SK-N-SH (cell line): Measurements from ENCODE around the gene TNFRSF1B. TPM values are rescaled to one million over a fixed set of nuclear protein-coding genes. Genes with fewer than 3 reads are reported as not detected.

Source experiments
- CTCF ChIA-PET: fragments of 300-600, 350-600 bp; formaldehyde crosslinking; extraction: SDS; loops from one replicate; lab custom pipeline; 2021; lab: Yijun Ruan, JAX
- POLR2A ChIA-PET: fragments of 350-600 bp; sonication (Branson Sonifier 250); formaldehyde crosslinking; extraction: SDS; loops from one replicate; lab custom pipeline; 2020; ENCODE audit warnings: antibody characterized with exemption, inconsistent platforms; lab: Yijun Ruan, JAX
- DNase-seq: peaks from one replicate; pipeline ENCODE4 v3.0.0; 2012
- H2AFZ ChIP-seq: fragments of 200-600 bp; sonication (generic); 2 replicates; pipeline ENCODE4 v1.8.1; 2016; ENCODE audit warnings: antibody characterized with exemption, mild to moderate bottlenecking, low read depth
- H3F3A ChIP-seq: fragments of 200-600 bp; sonication (generic); replicated peaks from 2 replicates; pipeline ENCODE3; 2016; ENCODE audit warnings: antibody characterized with exemption, mild to moderate bottlenecking; ENCODE audit not compliant: insufficient read depth
- H3K27ac ChIP-seq, 2 experiments: fragments of 200-500 bp in 1 of 2; fragments of 200-600 bp in 1 of 2; sonication (Bioruptor generic) in 1 of 2; sonication (generic), shearing (Covaris generic) in 1 of 2; 2 replicates each; pipeline versions ENCODE4 v1.5.1 to v1.6.1; 2014 to 2016; ENCODE audit warnings: low read depth in 2 of 2, inconsistent platforms in 1 of 2, low read length in 1 of 2, mild to moderate bottlenecking in 1 of 2, mixed read lengths in 1 of 2
- H3K27me3 ChIP-seq: fragments of 200-600 bp; sonication (generic), shearing (Covaris generic); 2 replicates; pipeline ENCODE4 v1.6.1; 2016; ENCODE audit warnings: mixed run types; ENCODE audit not compliant: insufficient read depth
- H3K36me3 ChIP-seq, 2 experiments: fragments of 200-500 bp in 1 of 2; fragments of 200-600 bp in 1 of 2; sonication (Bioruptor generic) in 1 of 2; sonication (generic) in 1 of 2; replicated peaks in 1 of 2; 2 replicates each; pipeline versions ENCODE3 to v1.5.1; 2014 to 2016; ENCODE audit warnings: low read length in 1 of 2, mild to moderate bottlenecking in 1 of 2; ENCODE audit not compliant: insufficient read depth in 2 of 2, control insufficient read depth in 1 of 2
- H3K4me1 ChIP-seq, 2 experiments: fragments of 200-500 bp in 1 of 2; fragments of 200-600 bp in 1 of 2; sonication (Bioruptor generic) in 1 of 2; sonication (generic), shearing (Covaris generic) in 1 of 2; 2 replicates each; pipeline versions ENCODE4 v1.5.1 to v1.6.1; 2014 to 2016; ENCODE audit warnings: low read depth in 1 of 2, low read length in 1 of 2, mixed run types in 1 of 2; ENCODE audit not compliant: insufficient read depth in 2 of 2, control insufficient read depth in 1 of 2
- H3K4me2 ChIP-seq: fragments of 200-600 bp; sonication (generic), shearing (Covaris generic); 2 replicates; pipeline ENCODE4 v1.6.1; 2017; ENCODE audit warnings: mixed run types
- H3K4me3 ChIP-seq, 2 experiments: fragments of 200-500 bp in 1 of 2; fragments of 200-600 bp in 1 of 2; sonication (Bioruptor generic) in 1 of 2; sonication (generic), shearing (Covaris generic) in 1 of 2; 2 replicates each; pipeline versions ENCODE4 v1.5.1 to v1.8.1; 2014 to 2016; ENCODE audit warnings: low read depth in 2 of 2, inconsistent platforms in 1 of 2, low read length in 1 of 2, mild to moderate bottlenecking in 1 of 2, mixed read lengths in 1 of 2, moderate library complexity in 1 of 2
- H3K79me2 ChIP-seq: fragments of 200-600 bp; sonication (generic); 2 replicates; pipeline ENCODE4 v1.8.1; 2017; ENCODE audit warnings: mild to moderate bottlenecking; ENCODE audit not compliant: insufficient read depth
- H3K9ac ChIP-seq: fragments of 200-600 bp; sonication (generic); 2 replicates; pipeline ENCODE4 v1.6.1; 2017; ENCODE audit warnings: mixed run types
- H3K9me2 ChIP-seq: fragments of 200-600 bp; sonication (generic); 2 replicates; pipeline ENCODE4 v1.6.1; 2017; ENCODE audit warnings: mixed run types
- H3K9me3 ChIP-seq: fragments of 200-600 bp; sonication (generic); 2 replicates; pipeline ENCODE4 v1.6.1; 2017; ENCODE audit warnings: mixed run types, mild to moderate bottlenecking, moderate library complexity
- H4K20me1 ChIP-seq: fragments of 200-600 bp; sonication (generic); 2 replicates; pipeline ENCODE4 v1.6.1; 2017; ENCODE audit warnings: mild to moderate bottlenecking, mixed run types; ENCODE audit not compliant: insufficient read depth
- EZH2phosphoT487 ChIP-seq: fragments of 200-600 bp; sonication (generic); IDR thresholded peaks from 2 replicates; pipeline ENCODE4 v1.6.1; 2017; ENCODE audit warnings: low read depth, mixed run types, mild to moderate bottlenecking, antibody characterized with exemption, moderate library complexity, borderline replicate concordance
- FOSL2 ChIP-seq: IDR thresholded peaks from 2 replicates; pipeline ENCODE4 v1.4.0; 2012; ENCODE audit warnings: low read depth, mild to moderate bottlenecking, moderate library complexity, borderline replicate concordance
- FOXJ3 ChIP-seq: sonication (generic); formaldehyde crosslinking; IDR thresholded peaks from 2 replicates; pipeline ENCODE4 v1.5.1; 2020; ENCODE audit warnings: mild to moderate bottlenecking, missing genetic modification reagents
- MEF2A ChIP-seq: IDR thresholded peaks from 2 replicates; pipeline ENCODE4 v1.4.0; 2012; ENCODE audit warnings: low read depth, borderline replicate concordance
- PBX3 ChIP-seq: IDR thresholded peaks from 2 replicates; pipeline ENCODE4; 2012
- REST ChIP-seq: IDR thresholded peaks from 2 replicates; pipeline ENCODE4 v1.6.1; 2012; ENCODE audit warnings: mild to moderate bottlenecking, low read depth, low read length, moderate library complexity
- TEAD4 ChIP-seq: IDR thresholded peaks from 2 replicates; pipeline ENCODE4 v1.4.0; 2012; ENCODE audit warnings: mild to moderate bottlenecking, borderline replicate concordance; ENCODE audit not compliant: insufficient read depth
- WGBS: methylation state at CpG from one replicate; pipeline ENCODE4 v1.1.6; 2017; ENCODE audit warnings: low lambda C conversion rate; 5-methylcytosine and 5-hydroxymethylcytosine counted together
- polyA plus RNA-seq, 3 experiments: library from polyadenylated mRNA; depleted of rRNA; stranded (reverse); fragments of >200 nt; gene quantifications; 2 replicates each; pipeline ENCODE4 v1.2.3, GENCODE V29; 2012

Gene TNFRSF1B
- polyA plus RNA-seq, 1 of the 3 experiments (the other 2 are of a cell fraction) = 0.36 TPM

DNA sequence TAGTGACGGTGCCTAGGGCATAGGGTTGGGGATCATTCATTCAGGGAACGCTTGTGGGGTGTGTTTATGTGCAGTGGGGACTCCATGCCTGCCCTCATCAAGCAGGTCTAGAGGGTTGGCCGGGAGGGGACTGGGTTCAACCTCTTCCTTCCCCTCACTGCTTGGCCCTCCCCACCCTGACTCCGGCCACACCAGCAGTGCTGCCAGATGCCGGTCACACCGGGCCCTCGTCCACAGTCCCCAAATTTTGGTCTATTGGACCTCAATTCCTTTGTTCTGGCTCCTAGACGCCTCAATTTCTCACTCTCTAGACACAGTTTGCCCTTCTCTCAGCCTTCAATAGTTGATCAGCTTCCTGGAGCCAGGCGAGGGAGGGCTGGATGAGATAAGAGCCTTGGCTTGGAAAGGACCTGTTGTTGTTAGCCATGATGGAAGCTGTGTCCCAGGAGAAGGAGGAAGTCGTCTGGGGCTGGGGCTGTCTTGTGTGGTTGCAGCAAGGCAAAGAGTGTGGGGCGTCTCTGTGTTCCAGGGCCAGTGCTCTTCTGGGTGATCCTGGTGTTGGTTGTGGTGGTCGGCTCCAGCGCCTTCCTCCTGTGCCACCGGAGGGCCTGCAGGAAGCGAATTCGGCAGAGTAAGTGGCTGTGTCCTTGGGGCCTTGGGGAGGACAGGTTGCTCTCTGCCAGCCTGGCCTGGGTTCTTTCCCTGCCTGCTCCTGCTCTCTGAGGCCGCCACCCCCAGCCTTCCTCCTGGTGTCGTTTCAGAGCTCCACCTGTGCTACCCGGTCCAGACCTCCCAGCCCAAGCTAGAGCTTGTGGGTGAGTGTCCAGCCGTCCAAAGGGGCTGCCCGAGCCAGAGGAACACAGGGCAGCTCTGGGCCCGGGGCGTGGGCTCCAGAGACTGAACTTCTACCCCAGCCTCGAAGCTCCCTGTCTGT lies 41.1 kb upstream of the TNFRSF1B start (continued):
- TF ChIP-seq FOXJ3 (CRISPR knock-in tag) (no peak), PBX3 (no peak), MEF2A (no peak), FOSL2 (no peak)

DNA sequence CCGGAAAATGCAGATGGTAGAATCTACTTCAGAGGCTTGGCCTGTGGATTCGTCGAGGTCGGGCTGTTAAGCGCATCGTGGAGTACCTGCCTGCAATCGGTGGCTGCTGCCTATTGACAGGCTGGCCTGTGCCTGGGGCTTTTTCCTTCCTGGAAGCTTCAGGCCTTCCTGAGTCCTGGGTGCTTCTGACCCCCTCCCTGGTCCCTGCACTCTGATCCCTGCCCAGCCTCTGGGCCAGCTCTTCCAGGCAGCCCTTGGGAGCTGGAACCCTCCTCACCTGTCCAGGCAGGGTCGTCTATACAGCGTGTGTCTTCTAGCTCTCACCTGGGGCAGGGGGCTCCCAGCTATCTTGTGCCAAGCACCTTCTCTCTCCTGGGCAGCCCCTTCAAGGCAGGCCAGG lies 40.0 kb upstream of the TNFRSF1B start:
- ChIA-PET CTCF (interaction anchor here (2.1 to 12.3 kb wide), 8 partner anchors 15 to 84 kb away, joined by 5 to 436 read pairs (median 67); no protein-coding TSS in a partner anchor), POLR2A (no interaction called here)
- Histone ChIP-seq H3K27me3 (0 out of 2 replicates have a peak, but pooled peaks cover 3% of the 10 kb centered on the region), H3K4me1 (no peaks in the 10 kb centered on the region), H3K4me2 (no peak overlapping the region), H3K9me3 (no peaks in the 10 kb centered on the region), H3K36me3 (no peaks in the 10 kb centered on the region), H3K4me3 (no peak overlapping the region), H3K9me2 (no peaks in the 10 kb centered on the region), H3K27ac (no peak overlapping the region), H3K9ac (no peak overlapping the region), H4K20me1 (no peaks in the 10 kb centered on the region), H3K79me2 (no peaks in the 10 kb centered on the region), H3F3A (no peaks in the 10 kb centered on the region), H2AFZ (no peak overlapping the region)
- WGBS = 90% methylated on average over 7 of the region's 9 CpGs
- TF ChIP-seq TEAD4 = no peak
- TF ChIP-seq EZH2phosphoT487 = no peak
- no peak for TF ChIP-seq REST
- DNase-seq = no peak
